Measurements from ENCODE around the gene LENG9. TPM values are rescaled to one million over a fixed set of nuclear protein-coding genes. Genes with fewer than 3 reads are reported as not detected.

The LENG9 gene
- total RNA-seq = 8.2 and 13.2 TPM in 2 replicates

GRCh38 chr19:54463531-54464043 is at the start of gene LENG9:
TSS of gene LENG9 (minus strand) at chr19:54463778. CDS start at chr19:54463526, 252 bp downstream.

GRCh38 chr19:54502518-54503048 is 39.0 kb upstream of the LENG9 start, which contains the start of gene LAIR2:
TSS of gene LAIR2 (plus strand) at chr19:54502831. CDS start at chr19:54502919, 88 bp downstream.

GRCh38 chr19:54473071-54473891 is 9.7 kb upstream of the LENG9 start, which contains the start of gene CDC42EP5:
TSS of gene CDC42EP5 (minus strand) at chr19:54473296. CDS start at chr19:54465547, 7,749 bp downstream.

GRCh38 chr19:54448774-54449700 is 14.5 kb downstream of the LENG9 start, which contains the start of gene LENG8:
TSS of gene LENG8 (plus strand) at chr19:54449199. CDS start at chr19:54451345, 2,146 bp downstream.

GRCh38 chr19:54415208-54415900 is 48.2 kb downstream of the LENG9 start, which contains the start of gene TTYH1:
TSS of gene TTYH1 (plus strand) at chr19:54415464. CDS start at chr19:54415553, 89 bp downstream.

Other genes starting within 250 kb of the LENG9 start
- not detected in 2 replicates for gene LILRB3, start 240.8 kb downstream of the LENG9 start, total RNA-seq
- not detected in 2 replicates for gene LILRA6, start 221.0 kb downstream of the LENG9 start, total RNA-seq
- not detected in 2 replicates for gene LILRB5, start 206.5 kb downstream of the LENG9 start, total RNA-seq
- gene LILRB2, start 182.7 kb downstream of the LENG9 start, total RNA-seq = not detected in 2 replicates
- not detected in 2 replicates for gene LILRA5, start 150.6 kb downstream of the LENG9 start, total RNA-seq
- not detected in 2 replicates for gene LILRA4, start 124.6 kb downstream of the LENG9 start, total RNA-seq
- gene LAIR1, start 98.8 kb downstream of the LENG9 start, total RNA-seq = not detected in 2 replicates
- not detected in 2 replicates for gene TTYH1, start 48.3 kb downstream of the LENG9 start, total RNA-seq
- gene LENG8, start 14.6 kb downstream of the LENG9 start, total RNA-seq = 38.1 and 46.1 TPM in 2 replicates
- 3.8 and 15.2 TPM in 2 replicates for gene CDC42EP5, start 9.5 kb upstream of the LENG9 start, total RNA-seq
- not detected in 2 replicates for gene LAIR2, start 39.1 kb upstream of the LENG9 start, total RNA-seq
- not detected in 2 replicates for gene LILRA2, start 110.0 kb upstream of the LENG9 start, total RNA-seq
- gene LILRA1, start 129.9 kb upstream of the LENG9 start, total RNA-seq = not detected in 2 replicates
- not detected in 2 replicates for gene LILRB1, start 166.7 kb upstream of the LENG9 start, total RNA-seq
- gene LILRB4, start 199.2 kb upstream of the LENG9 start, total RNA-seq = not detected in 2 replicates

All from uterine smooth muscle cell (primary cell).